Cardiac fibroblast (primary cell): Measurements from ENCODE around the gene TMEM208.

Experiments
- DNase-seq, 2 donors: peaks; one replicate each; pipeline versions ENCODE4 v3.0.0 to v3.0.0-alpha.2; 2010; ENCODE audit warnings: low read depth in 2 of 2
- H3K4me3 ChIP-seq, 2 donors: replicated peaks in 1 of 2; 1 replicate in 1 of 2; 2 replicates in 1 of 2; pipeline ENCODE4 v1.5.1; 2011; ENCODE audit warnings: low read depth in 2 of 2, low read length in 2 of 2, mild to moderate bottlenecking in 2 of 2, moderate library complexity in 1 of 2
- TF ChIP-seq, protein P1 (sequence below): IDR thresholded peaks from one replicate; pipeline ENCODE4 v1.5.1; 2011; ENCODE audit warnings: low read depth, mild to moderate bottlenecking, low read length, inconsistent platforms

The TMEM208 gene

DNA sequence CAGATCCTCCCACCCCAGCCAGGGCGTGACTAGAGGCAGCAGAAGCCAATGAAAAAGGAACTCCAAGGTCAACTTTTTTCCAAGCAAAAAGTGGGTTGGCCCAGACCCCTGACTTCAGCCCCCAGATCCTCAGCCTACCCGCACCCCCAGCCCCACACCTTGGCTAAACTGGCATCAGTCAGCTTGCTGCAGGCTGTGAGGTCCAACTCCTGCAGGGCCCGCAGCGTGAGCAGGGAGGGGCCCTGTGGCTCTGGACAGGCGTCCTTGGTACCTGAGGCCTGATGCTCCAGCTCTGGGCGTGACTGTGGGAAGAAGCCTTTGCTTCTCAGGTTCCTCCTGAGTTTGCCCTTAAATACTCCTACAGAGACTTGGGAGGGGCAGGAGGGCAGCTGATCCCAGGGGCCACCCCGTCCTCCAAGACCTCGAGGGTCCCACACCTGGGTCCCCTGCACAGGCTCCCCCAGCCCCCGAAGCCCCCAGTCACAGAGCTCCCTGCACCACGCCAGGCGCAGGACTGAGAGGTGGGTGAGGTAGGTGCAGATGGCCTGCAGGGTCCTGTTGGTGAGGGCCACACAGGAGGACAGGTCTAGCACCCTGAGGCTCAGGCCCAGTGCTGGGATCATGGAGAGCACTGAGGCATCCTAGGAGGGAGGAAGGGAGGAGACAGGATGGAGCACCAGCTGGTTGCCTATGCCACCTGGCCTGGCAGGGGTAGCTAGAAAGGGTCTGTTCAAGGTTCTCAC, 18.6 kb upstream of the TMEM208 start:
- DNase-seq = no peak
- H3K4me3 ChIP-seq = no peak overlapping the region
- TF ChIP-seq, protein P1, sequence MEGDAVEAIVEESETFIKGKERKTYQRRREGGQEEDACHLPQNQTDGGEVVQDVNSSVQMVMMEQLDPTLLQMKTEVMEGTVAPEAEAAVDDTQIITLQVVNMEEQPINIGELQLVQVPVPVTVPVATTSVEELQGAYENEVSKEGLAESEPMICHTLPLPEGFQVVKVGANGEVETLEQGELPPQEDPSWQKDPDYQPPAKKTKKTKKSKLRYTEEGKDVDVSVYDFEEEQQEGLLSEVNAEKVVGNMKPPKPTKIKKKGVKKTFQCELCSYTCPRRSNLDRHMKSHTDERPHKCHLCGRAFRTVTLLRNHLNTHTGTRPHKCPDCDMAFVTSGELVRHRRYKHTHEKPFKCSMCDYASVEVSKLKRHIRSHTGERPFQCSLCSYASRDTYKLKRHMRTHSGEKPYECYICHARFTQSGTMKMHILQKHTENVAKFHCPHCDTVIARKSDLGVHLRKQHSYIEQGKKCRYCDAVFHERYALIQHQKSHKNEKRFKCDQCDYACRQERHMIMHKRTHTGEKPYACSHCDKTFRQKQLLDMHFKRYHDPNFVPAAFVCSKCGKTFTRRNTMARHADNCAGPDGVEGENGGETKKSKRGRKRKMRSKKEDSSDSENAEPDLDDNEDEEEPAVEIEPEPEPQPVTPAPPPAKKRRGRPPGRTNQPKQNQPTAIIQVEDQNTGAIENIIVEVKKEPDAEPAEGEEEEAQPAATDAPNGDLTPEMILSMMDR = no peak

DNA sequence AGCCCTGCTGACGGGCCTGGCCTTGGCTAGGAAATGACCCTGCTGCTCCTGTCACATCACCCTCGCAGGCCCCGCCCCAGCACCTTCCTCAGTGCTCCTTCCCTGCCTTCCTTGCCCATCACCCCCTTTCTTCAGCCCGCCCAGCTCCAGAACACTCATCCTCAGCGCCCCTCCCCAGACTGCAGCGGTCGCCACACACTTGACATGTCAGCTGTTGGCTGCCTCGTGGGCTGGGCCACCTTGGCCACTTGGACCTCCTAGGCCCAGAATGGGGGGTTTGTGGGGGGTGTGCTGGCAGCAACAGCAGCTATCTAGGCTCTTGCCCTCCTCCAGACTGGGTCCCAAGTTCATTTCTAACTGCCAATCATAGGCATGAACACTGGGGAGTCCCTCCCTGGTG, 17.4 kb upstream of the TMEM208 start:
- TF ChIP-seq, protein P1 = no peak
- no peak for DNase-seq
- no peak overlapping the region for H3K4me3 ChIP-seq

DNA sequence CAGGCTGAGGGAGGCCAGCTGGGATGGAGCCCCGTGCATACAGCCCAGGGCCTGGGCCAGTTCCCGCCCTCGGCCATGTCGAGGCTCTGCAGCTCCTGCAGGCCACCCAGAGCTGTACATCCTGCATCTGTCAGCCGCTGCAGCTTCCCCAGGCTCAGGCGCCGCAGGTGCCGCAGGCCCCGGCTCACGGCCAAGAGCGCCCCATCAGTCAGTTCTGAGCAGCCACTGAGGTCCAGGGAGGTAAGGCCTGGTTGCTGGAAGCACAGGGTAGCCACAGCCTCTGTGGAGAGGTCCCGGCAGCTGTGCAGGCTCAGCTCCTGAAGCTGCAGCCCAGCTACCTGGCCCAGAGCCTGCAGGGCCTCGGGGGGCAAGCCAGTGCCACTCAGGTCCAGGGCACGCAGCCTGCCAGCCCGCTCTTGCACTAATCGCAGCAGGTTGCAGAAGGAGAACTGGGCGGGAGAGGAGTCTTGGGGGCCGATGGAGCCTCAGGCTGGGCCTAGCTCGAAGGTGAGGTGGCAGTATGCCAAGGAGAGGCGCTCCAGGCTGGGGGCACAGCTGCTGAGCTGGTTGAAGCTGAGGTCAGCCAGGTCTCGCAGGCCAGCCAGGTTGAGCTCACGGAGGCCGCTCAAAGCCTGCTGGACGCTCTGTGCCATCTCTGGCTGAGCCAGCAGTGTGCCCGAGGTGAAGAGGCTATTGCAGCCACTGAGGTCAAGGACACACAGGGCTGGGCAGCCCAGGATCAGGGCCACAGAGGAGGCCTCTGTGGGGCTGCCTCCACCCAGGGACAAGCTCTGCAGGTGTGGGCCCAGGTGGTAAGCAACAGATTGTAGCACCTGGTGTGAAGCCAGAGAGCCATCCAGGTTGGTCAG, 16.6 kb upstream of the TMEM208 start:
- TF ChIP-seq, protein P1 = no peak
- no peak overlapping the region for H3K4me3 ChIP-seq
- no peak for DNase-seq

DNA sequence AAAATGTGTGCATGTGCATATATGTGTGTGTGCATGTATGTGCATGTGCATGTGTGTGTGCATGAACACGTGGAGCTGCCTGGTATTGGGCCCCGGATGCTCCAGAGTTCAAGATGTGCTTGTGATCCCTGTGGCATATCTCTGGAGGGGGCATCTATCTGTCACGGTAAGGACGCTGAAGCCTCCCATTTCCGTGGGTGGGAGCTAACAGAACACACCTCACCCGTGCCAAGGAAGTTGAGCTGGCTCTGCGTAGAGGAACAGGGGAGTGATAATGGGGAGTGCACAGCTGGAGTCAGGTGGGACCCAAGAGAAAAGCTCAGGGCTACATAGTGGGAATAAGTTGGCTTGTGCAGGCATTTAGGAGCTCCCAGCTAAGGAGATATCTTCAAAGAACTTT, 15.3 kb upstream of the TMEM208 start:
- TF ChIP-seq, protein P1 = no peak
- DNase-seq = no peak
- H3K4me3 ChIP-seq = no peak overlapping the region

- TF ChIP-seq, protein P1 = no peak
- DNase-seq = no peak
- no peak overlapping the region for H3K4me3 ChIP-seq
These were observed 14.2 kb upstream of the TMEM208 start for GRCh38 chr16:67212766-67213165.

DNA sequence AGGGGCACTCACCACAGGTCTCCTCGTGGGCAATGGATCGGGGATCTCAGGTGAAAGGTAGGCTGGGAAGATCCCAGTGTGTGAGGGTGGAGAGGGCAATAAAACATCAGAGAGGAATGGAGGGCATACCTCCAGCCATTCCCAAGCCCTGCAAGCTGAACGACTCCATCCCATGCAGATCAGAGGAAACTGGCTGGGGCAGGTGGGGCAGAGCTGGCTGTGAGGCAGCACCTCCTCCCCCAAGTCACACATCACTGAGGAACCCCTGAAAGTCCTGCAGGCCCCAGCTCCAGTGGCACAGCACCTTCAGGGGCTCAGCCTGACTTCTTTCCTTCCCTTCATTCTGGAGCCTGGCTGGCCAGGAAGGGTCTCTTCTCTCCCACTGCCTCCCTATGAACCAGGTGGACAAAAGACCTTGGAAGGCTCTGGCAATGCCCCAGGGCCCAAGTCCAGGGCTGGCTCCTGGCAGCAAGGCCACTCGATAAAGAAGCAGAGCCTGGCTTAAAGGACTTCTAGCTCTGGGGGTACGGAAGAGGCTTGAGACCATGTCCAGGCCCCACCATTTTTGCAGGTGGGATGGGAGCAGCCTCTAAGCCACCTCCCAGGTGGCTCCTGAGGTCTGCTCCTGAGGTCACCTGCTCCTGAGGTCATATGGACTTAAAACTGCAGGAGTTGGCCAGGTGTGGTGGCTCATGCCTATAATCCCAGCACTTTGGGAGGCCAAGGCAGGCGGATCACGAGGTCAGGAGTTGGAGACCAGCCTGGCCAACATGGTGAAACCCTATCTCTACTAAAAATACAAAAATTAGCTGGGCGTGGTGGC, 13.5 kb upstream of the TMEM208 start:
- DNase-seq = no peak
- TF ChIP-seq, protein P1 = no peak
- H3K4me3 ChIP-seq = no peak overlapping the region
